Activated CD4-positive, CD25-positive, alpha-beta regulatory T cell treated with anti-CD3 and anti-CD28 coated beads, Interleukin-2, amount 50 U/mL, for 72 hours (primary cell): ENCODE measurements around the gene TNFSF18.
"Not testable (repeated sequence)": the region's sequence is repeated elsewhere in the genome, so short reads cannot be mapped to it uniquely, and the experiment has no call there.

ENCODE experiments used
- DNase-seq: peaks from one replicate; pipeline ENCODE4 v3.0.0; 2021

The TNFSF18 gene

GRCh38 chr1:173050865-173051264 is at the start of gene TNFSF18:
Gene TNFSF18 (minus strand): TSS chr1:173050941. CDS start chr1:173050896, 45 bp downstream.
- DNase-seq, result no peak

GRCh38 chr1:173099166-173099565 is 48.4 kb upstream of the TNFSF18 start:
- DNase-seq, result no peak

GRCh38 chr1:173098117-173098516 is 47.4 kb upstream of the TNFSF18 start:
- DNase-seq, result no peak

GRCh38 chr1:173097001-173097400 is 46.3 kb upstream of the TNFSF18 start:
- DNase-seq, result no peak

GRCh38 chr1:173095632-173096031 is 44.9 kb upstream of the TNFSF18 start:
- no peak for DNase-seq

- no peak for DNase-seq
Observed at GRCh38 chr1:173094541-173094940, 43.8 kb upstream of the TNFSF18 start.

- no peak for DNase-seq
Observed at GRCh38 chr1:173093691-173094445, 43.1 kb upstream of the TNFSF18 start.

- DNase-seq, result no peak
Observed at GRCh38 chr1:173084292-173084691, 33.6 kb upstream of the TNFSF18 start.

- no peak for DNase-seq
Observed at GRCh38 chr1:173082913-173083312, 32.2 kb upstream of the TNFSF18 start.

- not testable (repeated sequence) for DNase-seq
Observed at GRCh38 chr1:173074217-173074616, 23.5 kb upstream of the TNFSF18 start.

GRCh38 chr1:173064011-173064410 is 13.3 kb upstream of the TNFSF18 start:
- no peak for DNase-seq

GRCh38 chr1:173063171-173063570 is 12.4 kb upstream of the TNFSF18 start:
- DNase-seq, result no peak

GRCh38 chr1:173062150-173062938 is 11.6 kb upstream of the TNFSF18 start:
- DNase-seq, result no peak

- no peak for DNase-seq
Observed at GRCh38 chr1:173058556-173058955, 7.8 kb upstream of the TNFSF18 start.

- no peak for DNase-seq
Observed at GRCh38 chr1:173057984-173058383, 7.2 kb upstream of the TNFSF18 start.

GRCh38 chr1:173056365-173056764 is 5.6 kb upstream of the TNFSF18 start:
- DNase-seq, result no peak

GRCh38 chr1:173052681-173053196 is 2.0 kb upstream of the TNFSF18 start:
- no peak for DNase-seq

GRCh38 chr1:173049322-173049633 is 1.5 kb downstream of the TNFSF18 start:
- DNase-seq, result no peak

GRCh38 chr1:173048621-173049321 is 2.0 kb downstream of the TNFSF18 start:
- no peak for DNase-seq

GRCh38 chr1:173044656-173045055 is 6.1 kb downstream of the TNFSF18 start:
- DNase-seq, result no peak

- no peak for DNase-seq
Observed at GRCh38 chr1:173043253-173043652, 7.5 kb downstream of the TNFSF18 start.

- DNase-seq, result no peak
Observed at GRCh38 chr1:173042806-173043205, 7.9 kb downstream of the TNFSF18 start.

- DNase-seq, result no peak
Observed at GRCh38 chr1:173039626-173040025, 11.1 kb downstream of the TNFSF18 start.
